ENCODE results near the gene TAP1.
A peak's percentile ranks its signal among the peaks of the same experiment; 100 is the strongest.
"Not testable (repeated sequence)": the region's sequence is repeated elsewhere in the genome, so short reads cannot be mapped to it uniquely, and the experiment has no call there.

TAP1 gene

GRCh38 chr6:32853541-32854375 lies at the start of gene TAP1, which contains the start of gene PSMB9:
TSS of gene TAP1 (minus strand) at chr6:32853704. CDS start at chr6:32853636, 68 bp downstream.
TSS of gene PSMB9 (plus strand) at chr6:32854192. CDS start at chr6:32854230, 38 bp downstream.
- peak; percentile 92 for DNase-seq

- no peak for DNase-seq
Measured at GRCh38 chr6:32895006-32895345, 41.5 kb upstream of the TAP1 start.

- DNase-seq = peak; percentile 81
Measured at GRCh38 chr6:32894085-32895005, 40.8 kb upstream of the TAP1 start.

GRCh38 chr6:32890831-32891230 lies 37.3 kb upstream of the TAP1 start:
- no peak for DNase-seq

- no peak for DNase-seq
Measured at GRCh38 chr6:32889533-32889932, 36.0 kb upstream of the TAP1 start.

GRCh38 chr6:32888576-32888975 lies 35.1 kb upstream of the TAP1 start:
- no peak for DNase-seq

- DNase-seq = no peak
Measured at GRCh38 chr6:32887616-32888015, 34.1 kb upstream of the TAP1 start.

- DNase-seq = peak; percentile 87
Measured at GRCh38 chr6:32886681-32887383, 33.3 kb upstream of the TAP1 start.

- DNase-seq = peak; percentile 73
Measured at GRCh38 chr6:32885698-32886286, 32.3 kb upstream of the TAP1 start.

GRCh38 chr6:32883789-32884188 lies 30.3 kb upstream of the TAP1 start:
- peak; percentile 70 for DNase-seq

- DNase-seq = peak; percentile 72
Measured at GRCh38 chr6:32882879-32883250, 29.4 kb upstream of the TAP1 start.

- DNase-seq = not testable (repeated sequence)
Measured at GRCh38 chr6:32880962-32881361, 27.5 kb upstream of the TAP1 start.

- no peak for DNase-seq
Measured at GRCh38 chr6:32879691-32880090, 26.2 kb upstream of the TAP1 start.

GRCh38 chr6:32876603-32877002 lies 23.1 kb upstream of the TAP1 start:
- no peak for DNase-seq

- not testable (repeated sequence) for DNase-seq
Measured at GRCh38 chr6:32873947-32874346, 20.4 kb upstream of the TAP1 start.

GRCh38 chr6:32868257-32868788 lies 14.8 kb upstream of the TAP1 start:
- DNase-seq = peak; percentile 38

GRCh38 chr6:32867554-32868256 lies 14.2 kb upstream of the TAP1 start:
- DNase-seq = no peak

GRCh38 chr6:32867022-32867477 lies 13.5 kb upstream of the TAP1 start:
- DNase-seq = no peak

GRCh38 chr6:32865724-32866443 lies 12.4 kb upstream of the TAP1 start:
- no peak for DNase-seq

- DNase-seq = no peak
Measured at GRCh38 chr6:32862725-32863124, 9.2 kb upstream of the TAP1 start.

- DNase-seq = no peak
Measured at GRCh38 chr6:32860674-32861073, 7.2 kb upstream of the TAP1 start.
